Measurements from ENCODE around the gene TRIML2.

GRCh38 chr4:188139141-188139540 lies 29.7 kb upstream of the TRIML2 start, which contains the start of gene TRIML1:
- TF ChIP-seq PBX3 (IDR thresholded peaks at IDR 0.05; ENCODE audit: insufficient replicate concordance, low read depth, low read length) (no peak), STAT3 (IDR thresholded peaks at IDR 0.05; ENCODE audit: low read depth, low read length) (no peak), E2F4 (IDR thresholded peaks at IDR 0.05; ENCODE audit: low read depth, low read length) (no peak), USF1 (IDR thresholded peaks at IDR 0.05; ENCODE audit: borderline replicate concordance, extremely low read length, insufficient read depth, low read depth, low read length) (no peak), NFXL1 (IDR thresholded peaks at IDR 0.05; ENCODE audit: borderline replicate concordance) (no peak)

Data from GM12878 (cell line).